Endodermal cell (in vitro differentiated cells): Measurements from ENCODE around the gene CBFB. TPM values are rescaled to one million over a fixed set of nuclear protein-coding genes. Genes with fewer than 3 reads are reported as not detected.

ENCODE experiments used
- DNase-seq: peaks from one replicate; pipeline ENCODE4 v3.0.0-alpha.2; 2017
- H3K27ac ChIP-seq: 2 replicates; pipeline ENCODE4 v1.5.1; 2013; ENCODE audit warnings: mild to moderate bottlenecking, low read depth, low read length, moderate library complexity
- H3K27me3 ChIP-seq: 2 replicates; pipeline ENCODE4 v1.6.1; 2013; ENCODE audit warnings: mild to moderate bottlenecking, low read length, moderate library complexity; ENCODE audit not compliant: insufficient read depth, control insufficient read depth, poor library complexity, severe bottlenecking
- H3K36me3 ChIP-seq: 2 replicates; pipeline ENCODE4 v1.7.0; 2013; ENCODE audit warnings: mild to moderate bottlenecking, low read length, moderate library complexity; ENCODE audit not compliant: control insufficient read depth, insufficient read depth
- H3K4me1 ChIP-seq: one replicate; pipeline ENCODE4 v1.7.0; 2013; ENCODE audit warnings: low read length; ENCODE audit not compliant: control insufficient read depth, insufficient read depth
- H3K4me3 ChIP-seq: 2 replicates; pipeline ENCODE4 v1.5.1; 2013; ENCODE audit warnings: mild to moderate bottlenecking, low read length, moderate library complexity
- H3K9ac ChIP-seq: 2 replicates; pipeline ENCODE4 v1.6.1; 2013; ENCODE audit warnings: mild to moderate bottlenecking, low read length, moderate library complexity; ENCODE audit not compliant: poor library complexity, severe bottlenecking; ENCODE audit errors: extremely low read depth
- H3K9me3 ChIP-seq: 2 replicates; pipeline ENCODE4 v1.6.1; 2013; ENCODE audit warnings: mild to moderate bottlenecking, low read length, moderate library complexity; ENCODE audit not compliant: control insufficient read depth
- H3K27ac Mint-ChIP-seq: 2 replicates; pipeline ENCODE4 v1.8.0; 2020; ENCODE audit warnings: mixed read lengths
- H3K27me3 Mint-ChIP-seq: 2 replicates; pipeline ENCODE4 v1.8.0; 2021; ENCODE audit warnings: mild to moderate bottlenecking, mixed read lengths; ENCODE audit not compliant: insufficient read depth
- H3K36me3 Mint-ChIP-seq: 2 replicates; pipeline ENCODE4 v1.8.0; 2020; ENCODE audit warnings: low read depth, mixed read lengths
- H3K4me1 Mint-ChIP-seq: 2 replicates; pipeline ENCODE4 v1.8.0; 2020; ENCODE audit warnings: mixed read lengths
- H3K4me3 Mint-ChIP-seq: 2 replicates; pipeline ENCODE4 v1.8.0; 2020; ENCODE audit warnings: mild to moderate bottlenecking, moderate library complexity, mixed read lengths
- H3K9me3 Mint-ChIP-seq: 2 replicates; pipeline ENCODE4 v1.8.0; 2020; ENCODE audit warnings: mild to moderate bottlenecking, mixed read lengths
- CTCF ChIP-seq: fragments of 200-600 bp; sonication (generic); conservative IDR thresholded peaks from 2 replicates; pipeline ENCODE4 v1.5.0; 2021; ENCODE audit warnings: antibody characterized with exemption, mild to moderate bottlenecking
- WGBS, 2 experiments: methylation state at CpG; one replicate each; pipeline versions ENCODE4 v1.1.5 to v1.1.7; 2013; ENCODE audit warnings: missing lambda C conversion rate in 2 of 2, mixed read lengths in 1 of 2; ENCODE audit not compliant: insufficient coverage in 1 of 2, insufficient read length in 1 of 2; 5-methylcytosine and 5-hydroxymethylcytosine counted together
- total RNA-seq, 2 donors: library from RNA; stranded (reverse); fragmentation: NEBNext Ultra II Directional in 1 of 2; extraction: Animal tissue kit (Norgen Biotek cat#: 25700) in 1 of 2; gene quantifications; 2 replicates in 1 of 2; 3 replicates in 1 of 2; pipeline ENCODE4 v1.2.1, GENCODE V29; 2021

The CBFB gene
- total RNA-seq, 2 donors from 2014 or later: 93.9 to 95.2 TPM

DNA sequence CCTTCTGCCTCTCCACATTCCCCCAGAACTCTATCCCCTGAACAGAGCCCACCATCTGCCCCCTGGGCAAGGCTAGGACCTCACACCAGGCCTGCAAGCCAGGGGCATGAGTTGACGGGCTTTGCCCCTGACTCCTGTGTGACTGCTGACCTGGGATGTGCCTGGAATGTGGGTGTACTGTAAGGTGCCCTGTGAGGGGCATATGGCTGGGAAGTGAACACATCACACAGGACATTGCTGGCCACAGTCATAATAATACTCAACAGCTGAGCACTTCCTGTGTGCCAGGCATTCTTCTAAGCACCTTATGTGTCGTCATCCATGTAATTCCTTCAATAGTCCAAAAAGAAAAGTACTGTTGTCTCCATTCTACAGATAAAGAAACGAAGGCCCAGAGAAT, 27.2 kb upstream of the CBFB start:
- Histone ChIP-seq H3K27me3 (peaks cover 73% of the 10 kb centered on the region), H3K36me3 (no peaks in the 10 kb centered on the region)

DNA sequence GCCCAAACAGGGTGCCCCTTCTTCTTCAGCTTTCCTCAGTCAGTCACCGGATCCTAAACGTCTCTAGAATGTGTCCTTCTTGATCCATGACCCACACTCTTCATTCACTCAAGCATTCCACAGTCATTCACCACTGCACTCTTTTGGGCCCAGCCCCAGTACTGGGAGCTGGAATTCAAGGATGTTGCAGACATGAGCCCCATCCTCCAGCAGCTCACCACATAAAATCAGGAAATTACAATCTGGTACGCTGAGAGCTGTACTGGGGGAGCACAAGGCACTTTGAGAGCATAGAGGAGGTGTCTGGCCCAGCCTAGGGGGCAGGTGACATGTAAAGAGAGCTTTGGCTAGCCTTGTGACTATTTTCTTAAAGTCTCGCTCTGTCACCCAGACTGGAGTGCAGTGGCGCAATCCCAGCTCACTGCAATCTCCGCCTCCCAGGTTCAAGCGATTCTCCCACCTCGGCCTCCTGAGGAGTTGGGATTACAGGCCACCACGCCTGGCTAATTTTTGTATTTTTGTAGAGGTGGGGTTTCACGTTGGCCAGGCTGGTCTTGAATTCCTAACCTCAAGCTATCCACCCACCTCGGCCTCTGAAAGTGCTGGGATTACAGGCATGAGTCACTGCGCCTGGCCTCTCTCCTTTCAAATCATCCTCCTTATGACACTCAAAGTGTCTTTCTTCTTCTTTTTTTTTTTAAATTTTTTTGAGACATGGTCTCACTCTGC, 21.9 kb upstream of the CBFB start:
- Histone ChIP-seq H3K27ac (no peak overlapping the region), H3K27me3 (peaks cover 30% of the 10 kb centered on the region), H3K9ac (no peak overlapping the region), H3K4me3 (no peak overlapping the region), H3K4me1 (no peaks in the 10 kb centered on the region), H3K9me3 (no peaks in the 10 kb centered on the region), H3K36me3 (no peaks in the 10 kb centered on the region)
- no peaks in the 10 kb centered on the region for H3K9me3 Mint-ChIP-seq
- no peak overlapping the region for H3K4me3 Mint-ChIP-seq
- H3K36me3 Mint-ChIP-seq: no peaks in the 10 kb centered on the region
- 78 to 84% methylated on average over 7 to 12 of the region's 12 CpGs for WGBS, 2 experiments
- H3K4me1 Mint-ChIP-seq: no peaks in the 10 kb centered on the region
- no peak for TF ChIP-seq CTCF
- no peak overlapping the region for H3K27ac Mint-ChIP-seq
- H3K27me3 Mint-ChIP-seq: peaks cover 51% of the 10 kb centered on the region
- no peak for DNase-seq

More for the DNA sequence above, 27.2 kb upstream of the CBFB start:
- H3K4me1 ChIP-seq: no peaks in the 10 kb centered on the region
- no peaks in the 10 kb centered on the region for H3K9me3 ChIP-seq
- no peaks in the 10 kb centered on the region for H3K36me3 Mint-ChIP-seq
- WGBS, 2 experiments: 90 to 100% methylated on average over 1 to 3 of the region's 3 CpGs
- H3K4me3 ChIP-seq: no peak overlapping the region
- no peaks in the 10 kb centered on the region for H3K4me1 Mint-ChIP-seq
- H3K9ac ChIP-seq: no peak overlapping the region
- no peak overlapping the region for H3K4me3 Mint-ChIP-seq
- H3K9me3 Mint-ChIP-seq: no peaks in the 10 kb centered on the region
- H3K27me3 Mint-ChIP-seq: peaks cover 76% of the 10 kb centered on the region
- H3K27ac ChIP-seq: no peak overlapping the region
- no peak for DNase-seq
- no peak for TF ChIP-seq CTCF
- H3K27ac Mint-ChIP-seq: no peak overlapping the region

GRCh38 chr16:67009158-67009557, 19.8 kb upstream of the CBFB start:
- no peak for TF ChIP-seq CTCF
- no peak for DNase-seq
- no peak overlapping the region for H3K4me3 ChIP-seq
- no peaks in the 10 kb centered on the region for H3K36me3 ChIP-seq
- peaks cover 1% of the 10 kb centered on the region for H3K4me1 Mint-ChIP-seq
- H3K27ac Mint-ChIP-seq: no peak overlapping the region
- no peak overlapping the region for H3K4me3 Mint-ChIP-seq
- no peaks in the 10 kb centered on the region for H3K9me3 ChIP-seq
- no peaks in the 10 kb centered on the region for H3K36me3 Mint-ChIP-seq
- H3K27me3 Mint-ChIP-seq: peaks cover 41% of the 10 kb centered on the region
- H3K9me3 Mint-ChIP-seq: no peaks in the 10 kb centered on the region
- no peak overlapping the region for H3K27ac ChIP-seq
- no peak overlapping the region for H3K9ac ChIP-seq
- peaks cover 23% of the 10 kb centered on the region for H3K27me3 ChIP-seq
- peaks cover 4% of the 10 kb centered on the region for H3K4me1 ChIP-seq
- 80 to 88% methylated on average over 1 of the region's 1 CpG for WGBS, 2 experiments
